CD4-positive, alpha-beta T cell treated with Interferon alpha-2 for 1 hour (primary cell): ENCODE data around the gene ST6GAL1.
A peak's percentile ranks its signal among the peaks of the same experiment; 100 is the strongest.
"Not testable (repeated sequence)": the region's sequence is repeated elsewhere in the genome, so short reads cannot be mapped to it uniquely, and the experiment has no call there.

ENCODE experiments used
- DNase-seq, 2 donors: peaks; one replicate each; pipeline ENCODE4 v3.0.0-alpha.2; 2020 to 2022

The ST6GAL1 gene

DNA sequence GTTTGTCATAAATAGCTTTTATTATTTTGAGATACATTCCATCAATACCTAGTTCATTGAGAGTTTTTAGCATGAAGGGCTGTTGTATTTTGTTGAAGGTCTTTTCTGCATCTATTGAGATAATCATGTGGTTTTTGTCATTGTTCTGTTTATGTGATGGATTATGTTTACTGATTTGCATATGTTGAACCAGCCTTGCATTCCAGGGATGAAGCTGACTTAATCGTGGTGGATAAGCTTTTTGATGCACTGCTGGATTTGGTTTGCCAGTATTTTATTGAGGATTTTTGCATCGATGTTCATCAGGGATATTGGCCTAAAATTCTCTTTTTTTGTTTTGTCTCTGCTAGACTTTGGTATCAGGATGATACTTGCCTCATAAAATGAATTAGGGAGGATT, 124.1 kb downstream of the ST6GAL1 start:
- not testable (repeated sequence) for DNase-seq

DNA sequence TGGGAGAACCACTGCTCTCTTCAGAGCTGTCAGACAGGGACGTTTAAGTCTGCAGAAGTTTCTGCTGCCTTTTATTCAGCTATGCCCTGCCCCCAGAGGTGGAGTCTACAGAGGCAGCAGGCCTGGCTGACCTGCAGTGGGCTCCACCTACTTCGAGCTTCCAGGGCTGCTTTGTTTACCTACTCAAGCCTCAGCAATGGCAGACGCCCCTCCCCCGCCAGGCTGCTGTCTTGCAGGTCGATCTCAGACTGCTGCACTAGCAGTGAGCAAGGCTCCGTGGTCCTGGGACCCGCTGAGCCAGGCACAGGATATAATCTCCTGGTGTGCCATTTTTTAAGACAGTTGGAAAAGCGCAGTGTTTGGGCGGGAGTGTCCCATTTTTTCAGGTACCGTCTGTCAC, 127.5 kb downstream of the ST6GAL1 start:
- DNase-seq = not testable (repeated sequence)

DNA sequence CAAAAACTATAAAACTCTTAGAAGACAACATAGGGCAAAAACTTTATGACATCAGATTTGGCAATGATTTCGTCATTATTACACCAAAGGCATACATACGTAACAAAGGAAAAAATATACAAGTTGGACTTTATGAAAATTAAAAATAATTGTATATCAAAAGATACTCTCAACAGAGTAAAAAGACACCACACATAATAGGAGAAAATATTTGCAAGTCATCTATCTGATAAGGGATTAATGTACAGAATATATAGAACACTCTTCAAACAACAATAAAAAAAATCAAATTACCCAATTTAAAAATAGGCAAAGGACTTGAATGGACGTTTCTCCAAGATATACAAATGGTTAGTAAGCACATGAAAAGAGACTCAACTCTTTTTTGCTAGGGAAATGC, 131.4 kb downstream of the ST6GAL1 start:
- no peak for DNase-seq

DNA sequence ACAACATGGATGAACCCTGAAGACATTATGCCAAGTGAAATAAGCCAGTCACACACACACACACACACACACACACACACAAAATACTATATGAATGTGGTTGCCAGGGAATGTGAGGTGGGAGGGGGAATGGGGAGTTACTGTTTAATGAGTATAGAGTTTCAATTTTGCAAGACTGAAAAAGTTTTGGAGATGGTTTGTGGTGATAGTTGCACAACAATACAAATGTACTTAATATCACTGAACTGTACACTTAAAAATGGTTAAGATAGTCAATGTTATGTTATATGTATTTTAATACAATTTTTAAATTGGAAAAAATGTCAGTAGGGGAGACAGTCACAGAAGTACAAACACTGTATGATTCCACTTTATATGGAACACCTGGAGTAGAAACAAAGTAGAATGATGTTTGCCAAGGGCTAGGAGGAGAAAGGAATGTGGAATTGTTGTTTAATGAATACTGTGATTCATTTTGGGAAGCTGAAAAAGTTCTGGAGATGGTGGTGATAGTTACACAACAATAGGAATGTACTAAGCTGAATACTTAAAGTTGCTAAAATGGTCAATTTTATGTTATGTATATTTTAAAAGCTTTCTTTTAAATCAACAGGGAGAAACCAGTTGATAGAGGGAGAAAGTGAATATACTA, 132.3 kb downstream of the ST6GAL1 start:
- DNase-seq = no peak

DNA sequence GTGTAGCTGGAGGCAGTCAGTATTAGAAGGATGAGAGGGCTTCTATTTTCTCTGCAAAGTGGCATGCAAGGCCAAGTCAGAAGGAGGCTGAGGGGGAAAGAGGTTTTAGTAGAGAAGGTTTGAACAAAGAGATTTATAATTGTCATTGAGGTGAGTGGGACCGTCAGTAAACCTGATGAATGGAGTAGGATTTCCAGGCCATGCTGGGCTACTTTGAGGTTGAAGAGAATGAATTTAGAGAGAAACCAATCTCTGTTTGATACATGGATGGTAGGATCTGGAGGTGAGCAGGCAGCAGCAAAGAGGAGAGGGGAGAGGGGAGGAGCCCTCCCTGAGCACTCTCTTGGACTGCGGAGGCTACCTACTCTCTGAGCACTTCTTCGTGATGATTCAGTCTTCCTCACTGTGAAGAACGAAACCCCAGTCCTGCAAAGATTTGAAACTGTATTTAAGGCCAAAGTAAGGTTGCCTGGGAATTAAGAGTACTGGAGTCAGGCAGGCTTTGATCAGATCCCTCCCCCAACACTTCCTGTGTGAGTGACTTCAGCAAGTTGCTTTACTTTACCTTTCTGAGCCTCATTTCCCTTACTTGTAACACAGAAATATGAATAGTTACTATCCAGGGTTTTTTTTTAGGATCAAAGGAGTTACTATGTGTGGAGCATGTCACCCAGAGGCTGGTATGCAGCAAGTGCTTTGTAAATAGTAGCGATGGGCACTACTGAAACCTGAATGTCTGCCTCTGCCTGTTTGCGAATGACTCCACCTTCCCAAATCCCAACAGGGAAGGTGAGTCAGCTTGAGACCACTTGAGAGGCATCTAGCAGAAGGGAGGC, 133.2 kb downstream of the ST6GAL1 start:
- DNase-seq = peak in 1 of 2 donors; percentile 25

DNA sequence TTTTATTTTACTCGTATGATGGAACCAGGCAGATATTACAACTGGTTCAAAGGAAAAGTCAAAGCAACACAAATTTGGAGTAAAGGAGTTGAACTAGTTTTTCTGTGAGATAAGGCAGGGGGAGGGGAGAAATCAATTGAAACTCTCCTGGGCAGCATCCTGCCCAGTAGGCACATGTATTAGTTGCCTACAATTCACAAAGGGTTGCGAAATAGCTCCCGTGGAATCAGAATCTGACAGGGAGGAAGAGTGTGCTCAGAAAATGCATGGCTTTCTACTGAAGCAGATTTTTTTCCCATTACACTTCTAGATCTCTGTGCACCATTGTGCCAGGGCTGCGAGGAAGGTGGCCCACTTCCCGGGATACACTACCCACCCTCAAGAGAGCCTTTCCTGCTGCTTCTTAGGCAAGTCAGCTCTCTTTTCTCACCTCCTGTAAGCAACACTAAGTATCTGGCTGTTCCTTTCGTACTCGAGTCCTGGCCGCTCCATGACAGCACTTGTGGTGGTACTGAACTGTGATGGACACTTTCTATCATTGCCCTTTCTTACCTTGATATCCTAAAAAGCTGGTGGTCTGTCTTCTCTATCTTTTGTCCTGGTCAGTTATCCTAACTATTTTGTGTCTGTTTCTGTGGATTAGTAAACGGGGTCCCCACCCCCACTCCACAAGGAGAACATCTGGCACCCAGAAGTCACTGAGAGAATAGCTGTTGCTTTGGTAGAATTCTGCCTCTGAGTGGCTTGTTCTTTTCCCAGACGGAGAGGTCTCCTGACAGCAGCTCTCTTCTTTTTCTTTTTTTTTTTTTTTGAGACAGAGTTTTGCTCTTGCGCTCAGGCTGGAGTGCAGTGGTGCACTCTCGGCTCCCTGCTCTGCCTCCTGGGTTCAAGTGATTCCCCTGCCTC, 134.1 kb downstream of the ST6GAL1 start:
- no peak for DNase-seq

DNA sequence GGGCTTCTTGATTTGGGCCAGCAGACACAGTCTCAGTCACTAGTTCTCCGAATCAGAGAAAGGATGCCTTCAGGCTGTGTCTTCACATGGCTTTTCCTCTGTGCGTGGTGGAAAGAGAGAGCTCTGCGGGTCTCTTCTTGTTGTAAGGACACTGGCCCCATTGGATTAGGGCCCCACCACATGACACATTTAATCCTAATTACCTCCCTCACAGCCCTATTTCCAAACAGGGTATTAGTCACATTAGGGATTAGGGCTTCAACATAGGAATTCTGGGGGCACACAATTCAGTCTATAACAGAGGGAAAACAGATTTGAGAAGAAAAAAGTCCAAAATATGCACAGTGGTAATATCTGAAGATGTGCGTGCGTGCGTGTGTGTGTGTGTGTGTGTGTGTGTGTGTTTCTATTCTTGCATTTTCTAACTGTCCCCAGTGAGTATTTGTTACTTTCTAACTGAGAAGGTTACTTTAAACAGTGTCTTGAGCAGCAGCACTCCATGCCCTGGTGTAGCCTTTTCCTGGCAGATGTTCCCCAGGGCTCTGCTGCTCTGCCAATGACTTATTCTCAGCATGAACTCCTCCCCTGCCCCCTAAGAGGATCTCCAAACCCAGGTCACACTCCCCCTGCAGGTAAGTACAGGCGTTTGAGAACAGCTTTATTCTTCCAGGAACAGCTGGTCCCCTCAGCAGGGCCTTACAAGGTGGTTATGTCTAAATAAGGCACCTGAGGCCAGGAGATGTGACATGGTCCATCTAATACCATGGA, 136.1 kb downstream of the ST6GAL1 start:
- peak; percentile 70 to 73 for DNase-seq

DNA sequence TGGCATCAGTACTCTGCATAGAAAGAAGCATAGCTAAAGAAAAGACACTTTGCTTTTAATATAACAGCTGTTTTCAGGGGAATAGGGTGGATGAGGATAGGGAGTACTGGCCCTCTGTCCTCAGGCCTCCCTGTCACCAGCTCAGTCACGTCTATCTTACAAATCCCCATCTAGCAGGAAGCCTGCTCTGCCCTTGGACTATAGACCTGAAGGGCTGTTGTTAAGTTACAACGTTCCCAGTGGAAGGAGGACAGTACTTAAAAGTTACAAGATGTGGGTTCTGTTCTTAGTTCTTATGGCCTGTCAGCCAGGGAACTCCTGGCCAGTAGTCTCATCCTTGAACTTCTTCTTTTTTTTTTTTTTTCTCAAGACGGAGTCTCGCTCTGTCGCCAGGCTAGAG, 138.5 kb downstream of the ST6GAL1 start:
- no peak for DNase-seq

DNA sequence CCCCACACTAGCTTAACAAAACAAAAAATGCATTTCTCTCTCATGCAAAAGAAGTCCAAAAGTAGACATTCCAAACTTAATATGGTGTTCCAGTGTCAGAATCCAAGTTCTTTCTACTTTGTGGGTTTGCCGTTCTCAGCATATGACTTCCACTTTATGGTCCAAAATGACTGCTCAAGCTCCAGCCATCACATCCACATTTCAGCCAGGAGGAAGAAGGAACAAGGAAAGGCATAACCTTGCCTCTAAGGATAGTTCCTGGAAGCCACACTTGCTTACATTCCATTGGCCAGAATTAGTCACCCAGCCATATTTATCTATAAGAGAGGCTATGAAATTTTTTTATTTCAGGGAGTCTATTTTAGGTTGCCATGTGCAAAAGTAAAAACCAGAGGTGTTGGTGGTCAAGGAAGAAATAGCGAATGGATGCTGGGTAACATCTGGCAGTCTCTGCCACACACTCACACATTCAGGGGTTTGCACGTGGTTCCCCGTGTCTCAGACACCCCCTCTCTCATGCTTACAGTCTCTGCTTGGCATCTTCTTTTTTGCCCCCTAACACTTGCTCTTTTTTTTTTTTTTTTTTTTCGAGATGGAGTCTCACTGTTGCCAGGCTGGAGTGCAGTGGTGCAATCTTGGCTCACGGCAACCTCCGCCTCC, 139.7 kb downstream of the ST6GAL1 start:
- DNase-seq = no peak

DNA sequence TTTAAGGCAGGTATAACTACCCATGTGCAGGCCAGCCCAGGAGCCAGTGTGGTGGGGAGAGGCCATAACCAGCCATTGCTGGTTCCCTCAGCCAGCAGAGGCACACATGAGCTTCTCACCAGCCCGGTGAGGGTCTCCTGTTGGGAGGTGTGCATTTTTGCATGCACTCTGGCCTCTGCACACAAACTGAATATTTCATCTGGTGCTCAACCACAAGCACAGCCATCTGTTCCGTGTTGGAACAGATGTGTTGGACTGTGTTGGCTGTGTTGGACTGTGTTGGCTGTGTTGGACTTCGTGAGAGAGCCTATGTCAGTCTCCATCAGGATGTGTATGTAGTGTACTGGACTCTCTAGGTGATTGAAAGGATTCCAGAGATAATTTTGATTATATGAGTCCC, 141.8 kb downstream of the ST6GAL1 start:
- DNase-seq = no peak

DNA sequence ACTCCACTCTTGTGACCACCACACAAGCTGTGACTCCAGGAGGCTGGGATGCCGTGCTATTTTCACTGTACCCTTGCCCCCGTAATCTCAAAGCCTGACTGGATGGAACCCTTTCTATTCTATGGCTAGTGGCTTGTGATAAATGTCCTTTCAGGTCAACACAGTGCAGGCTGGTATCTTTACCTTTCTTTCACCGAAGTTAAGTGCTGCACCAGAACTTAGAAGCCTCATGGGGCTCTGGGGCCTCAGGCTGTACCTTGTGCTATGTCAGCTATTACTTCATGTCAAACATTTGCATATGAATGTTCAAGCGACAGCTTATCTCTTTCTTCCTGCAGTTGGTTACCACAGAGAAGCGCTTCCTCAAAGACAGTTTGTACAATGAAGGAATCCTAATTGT, 142.2 kb downstream of the ST6GAL1 start:
- no peak for DNase-seq

DNA sequence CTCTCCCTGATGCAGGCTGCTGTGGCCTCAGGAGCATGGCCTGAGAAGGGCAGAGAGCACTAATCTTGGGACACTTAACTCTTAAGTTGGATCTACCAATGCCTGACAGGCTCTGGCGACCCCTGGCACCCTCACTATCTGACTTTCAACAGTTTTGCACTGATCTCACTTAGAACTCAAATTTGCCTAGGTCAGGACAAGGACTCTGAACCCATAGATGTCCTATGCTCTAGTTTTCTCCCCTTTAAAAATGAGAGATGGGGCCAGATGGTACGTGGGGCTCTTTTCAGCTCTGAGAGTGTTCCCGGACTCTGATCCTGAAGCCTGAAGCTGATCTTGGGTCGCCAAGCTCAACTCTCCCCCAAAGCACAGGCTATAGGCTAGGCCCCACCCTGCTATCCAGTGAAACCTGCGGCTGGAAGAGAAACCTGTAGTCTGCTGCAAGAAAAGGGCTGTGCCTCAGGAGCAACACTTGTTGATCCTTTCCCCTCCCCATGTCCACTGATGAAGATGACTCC, 143.3 kb downstream of the ST6GAL1 start:
- no peak for DNase-seq

DNA sequence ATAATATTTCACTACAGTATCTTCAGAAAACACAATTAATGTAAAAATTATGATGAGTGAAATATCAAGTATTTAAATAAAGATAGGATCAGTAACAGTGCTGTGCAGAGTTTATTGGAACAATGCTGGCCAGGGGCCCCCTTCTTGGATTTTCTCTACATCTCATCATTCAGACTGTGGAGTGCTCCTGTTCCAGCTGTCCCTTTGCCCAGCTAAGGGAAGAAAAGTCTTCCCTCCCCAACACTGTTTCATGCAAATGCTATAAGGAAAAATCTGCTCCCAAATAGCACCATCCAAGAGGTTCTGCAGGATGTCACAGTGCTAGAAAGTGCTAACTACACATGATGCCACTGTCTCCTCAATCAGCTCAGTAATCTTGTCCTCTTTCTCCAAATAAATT, 144.5 kb downstream of the ST6GAL1 start:
- DNase-seq = no peak

DNA sequence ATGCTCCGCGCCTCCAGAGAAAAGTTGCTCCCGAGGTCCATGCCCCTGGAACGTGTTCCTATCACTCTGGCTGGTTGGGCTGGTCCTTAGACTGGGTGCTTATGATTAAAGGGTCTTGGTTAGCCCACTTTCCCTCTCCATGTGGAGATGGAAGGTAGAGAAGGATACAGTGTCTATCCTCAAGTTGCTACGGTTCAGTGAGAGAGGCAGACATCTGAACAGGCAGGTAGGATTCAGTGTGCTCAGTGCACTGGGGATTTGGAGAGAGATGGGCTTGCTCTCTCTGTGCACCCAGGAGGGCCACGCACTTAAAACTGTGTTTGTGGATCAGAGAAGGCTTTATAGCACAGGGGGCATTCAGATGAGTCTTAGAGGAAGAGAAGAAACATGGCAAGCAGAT, 146.0 kb downstream of the ST6GAL1 start:
- DNase-seq = no peak

DNA sequence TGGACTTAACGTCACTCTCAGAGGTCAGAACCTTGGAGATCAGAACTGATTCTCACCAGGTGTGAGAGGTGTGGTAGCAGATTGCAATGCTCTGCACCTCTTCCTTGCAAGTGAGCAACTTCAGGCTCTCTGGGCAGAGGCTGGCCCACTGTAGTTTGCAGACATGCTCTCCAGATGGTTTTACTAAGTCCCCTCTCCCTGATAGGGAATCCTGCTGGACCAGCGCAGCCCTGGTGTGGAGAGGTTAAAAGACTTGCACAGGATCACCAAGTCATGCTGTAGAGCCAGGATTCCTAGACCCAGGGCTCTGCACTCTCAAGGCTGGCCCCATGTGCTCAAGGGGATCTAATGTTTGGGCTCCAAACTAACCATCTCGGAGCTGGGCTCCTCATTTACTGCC, 146.8 kb downstream of the ST6GAL1 start:
- DNase-seq = no peak

DNA sequence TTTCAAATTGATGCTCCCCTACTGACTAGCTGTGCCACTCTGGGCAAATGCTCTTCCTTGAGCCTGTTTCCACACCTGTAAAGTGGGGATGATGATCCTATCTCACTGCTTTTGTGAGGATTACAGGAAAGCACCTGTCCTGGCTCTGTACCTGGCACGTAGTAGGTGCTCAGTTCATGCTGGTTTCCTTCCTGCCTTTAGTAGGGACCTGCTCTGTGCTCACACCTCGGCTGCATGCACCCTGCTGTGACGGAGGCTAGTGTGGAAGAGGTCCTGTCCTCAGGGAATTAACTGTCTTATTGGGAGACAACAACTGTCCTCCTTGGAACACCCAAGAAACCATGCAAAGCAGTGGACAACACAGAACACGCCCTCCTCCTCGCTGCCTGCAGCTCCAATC, 147.2 kb downstream of the ST6GAL1 start:
- DNase-seq = no peak

DNA sequence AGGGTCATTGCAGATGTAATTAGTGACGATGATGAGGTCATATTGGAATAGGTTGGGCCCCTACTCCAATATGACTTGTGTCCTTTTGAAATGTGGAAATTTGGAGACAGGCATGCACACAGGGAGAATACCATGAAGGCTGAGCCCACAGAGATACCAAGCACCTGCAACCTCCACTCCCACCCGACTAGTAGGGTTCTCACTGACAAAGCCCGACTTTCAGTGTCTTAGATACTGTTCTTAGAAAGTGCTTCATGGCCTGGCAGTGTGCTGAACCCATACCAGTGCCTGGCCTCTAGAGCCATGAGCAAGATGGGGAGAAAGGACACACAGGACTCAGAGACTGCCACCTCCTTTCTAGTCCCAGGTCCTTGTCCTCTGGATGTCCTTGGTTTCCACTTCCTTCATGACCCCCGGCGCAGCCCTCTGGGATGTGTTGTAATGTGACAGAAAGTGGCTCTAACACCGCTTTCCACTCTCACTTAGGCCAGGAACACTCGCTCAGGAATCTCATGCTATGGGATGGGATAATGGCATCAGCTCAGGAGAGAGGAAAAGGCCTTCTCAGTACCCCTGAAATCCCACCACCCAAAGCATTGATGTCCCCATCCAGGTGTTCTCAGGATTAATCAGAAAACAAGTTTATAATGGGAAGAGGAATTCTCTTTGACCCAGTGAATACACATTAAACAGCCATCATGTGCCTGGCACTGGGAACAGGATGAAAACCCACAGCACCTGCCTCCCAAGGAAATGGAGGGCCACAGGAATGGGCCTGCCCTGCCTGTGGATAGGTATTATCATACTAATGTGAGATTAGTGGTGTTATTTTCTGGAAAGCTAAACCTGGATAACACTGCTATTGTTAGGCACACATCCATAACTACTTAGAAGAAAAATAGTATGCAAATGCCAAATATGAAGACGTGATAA, 149.0 kb downstream of the ST6GAL1 start:
- DNase-seq = no peak

DNA sequence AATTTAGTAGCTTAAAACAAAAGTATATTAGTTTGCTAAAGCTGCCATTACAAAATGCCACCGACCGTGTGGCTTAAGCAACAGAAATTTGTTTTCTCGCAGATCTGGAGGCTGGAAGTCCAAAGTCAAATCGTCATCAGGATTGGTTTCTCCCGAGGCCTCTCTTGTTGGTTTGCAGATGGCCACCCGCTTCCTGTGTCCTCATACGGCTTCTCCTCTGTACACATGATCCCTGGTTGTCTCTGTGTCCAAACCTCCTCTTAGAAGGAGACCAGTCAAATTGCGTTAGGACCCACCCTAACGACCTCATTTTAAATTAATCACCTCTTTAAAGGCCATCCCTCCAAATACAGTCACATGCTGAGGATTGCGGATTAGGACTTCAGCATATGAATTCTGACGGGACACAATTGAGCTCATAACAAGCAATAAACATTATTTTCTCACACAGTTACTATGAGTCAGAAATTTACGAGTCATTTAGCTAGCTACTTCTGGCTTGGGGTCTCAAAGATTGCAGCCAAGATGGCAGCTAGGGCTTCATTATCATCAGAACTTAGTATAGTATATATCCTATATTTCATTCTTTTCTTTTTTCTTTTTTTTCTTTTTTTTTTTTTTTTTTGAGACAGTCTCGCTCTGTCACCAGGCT, 150.6 kb downstream of the ST6GAL1 start:
- DNase-seq = no peak

DNA sequence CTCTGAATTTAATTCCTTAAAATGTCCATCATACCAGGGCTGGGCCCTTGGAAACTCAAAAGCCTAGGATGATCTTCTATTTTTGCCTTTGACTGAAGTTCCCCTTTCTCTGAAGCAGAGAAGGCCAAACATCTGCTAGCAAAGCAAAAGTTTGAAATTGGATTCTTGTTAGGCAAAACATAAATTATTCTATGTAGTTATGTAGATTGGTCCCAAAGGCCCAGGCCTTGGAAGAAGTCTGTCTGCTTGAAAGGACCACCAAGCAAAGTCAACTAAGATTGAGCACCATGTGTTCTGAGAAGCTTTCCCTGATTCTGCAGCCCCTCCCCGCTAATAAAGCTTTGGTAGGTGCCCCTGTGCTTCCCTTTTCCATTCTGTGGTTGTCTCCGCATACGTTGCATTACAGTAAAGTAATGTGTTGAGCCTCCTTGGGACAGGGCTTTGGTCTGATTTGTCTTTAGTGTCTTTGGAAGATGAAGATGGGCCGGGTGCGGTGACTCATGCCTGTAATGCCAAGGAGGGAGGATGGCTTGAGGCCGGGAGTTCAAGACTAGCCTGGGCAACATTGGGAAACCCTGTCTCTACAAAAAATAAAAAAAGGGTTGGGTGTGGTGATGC, 152.5 kb downstream of the ST6GAL1 start:
- no peak for DNase-seq

DNA sequence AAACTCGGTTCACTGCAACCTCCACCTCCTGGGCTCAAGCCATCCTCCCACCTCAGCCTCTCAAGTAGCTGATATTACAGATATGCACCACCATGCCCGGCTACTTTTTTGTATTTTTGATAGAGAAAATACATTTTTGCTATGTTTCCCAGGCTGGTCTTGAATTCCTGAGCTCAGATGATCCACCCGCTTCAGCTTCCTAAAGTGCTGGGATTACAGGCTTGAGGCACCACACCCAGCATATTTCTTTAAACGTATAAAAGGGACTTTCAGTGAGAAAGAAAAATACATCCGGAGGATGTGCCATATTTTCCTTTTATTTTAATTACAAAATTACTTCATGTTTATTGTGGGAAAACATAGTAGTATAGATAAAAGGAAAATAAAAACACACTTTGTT, 153.8 kb downstream of the ST6GAL1 start:
- no peak for DNase-seq
